ENCODE measurements around the gene MOV10L1. TPM values are rescaled to one million over a fixed set of nuclear protein-coding genes. Genes with fewer than 3 reads are reported as not detected.
A peak's percentile ranks its signal among the peaks of the same experiment; 100 is the strongest.

Gene MOV10L1
- total RNA-seq, 2 donors from 2014 or later, result 0.25 to 0.36 TPM

DNA sequence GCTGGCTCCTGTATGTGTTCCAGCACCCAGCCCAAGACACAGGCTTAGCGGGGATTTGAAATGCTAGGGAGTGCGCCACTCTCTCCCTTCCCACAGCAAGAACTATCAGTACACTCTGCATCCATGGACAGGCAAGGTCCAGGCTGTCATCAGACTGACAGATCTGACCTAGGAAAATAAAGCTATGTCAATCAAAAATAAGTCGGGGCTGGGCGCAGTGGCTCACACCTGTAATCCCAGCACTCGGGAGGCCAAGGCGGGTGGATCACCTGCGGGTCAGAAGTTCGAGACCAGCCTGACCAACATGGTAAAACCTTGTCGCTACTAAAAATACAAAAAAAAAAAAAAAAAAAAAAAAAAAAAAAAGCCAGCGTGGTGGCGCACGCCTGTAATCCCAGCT lies 1.7 kb upstream of the MOV10L1 start:
- Mint-ChIP-seq H3K4me3 (no peak overlapping the region), H3K27ac (no peak overlapping the region), H3K27me3 (ENCODE audit: low read depth) (peaks cover 18% of the 10 kb centered on the region), H3K9me3 (peaks cover 6 to 14% of the 10 kb centered on the region in 2 donors), H3K36me3 (ENCODE audit: insufficient read depth in 2 of 2) (peaks cover 11 to 15% of the 10 kb centered on the region in 2 donors), H3K4me1 (ENCODE audit: low read depth) (no peaks in the 10 kb centered on the region)
- ATAC-seq (replicated peaks in 1 of 2), result no peak
- no peak for DNase-seq

DNA sequence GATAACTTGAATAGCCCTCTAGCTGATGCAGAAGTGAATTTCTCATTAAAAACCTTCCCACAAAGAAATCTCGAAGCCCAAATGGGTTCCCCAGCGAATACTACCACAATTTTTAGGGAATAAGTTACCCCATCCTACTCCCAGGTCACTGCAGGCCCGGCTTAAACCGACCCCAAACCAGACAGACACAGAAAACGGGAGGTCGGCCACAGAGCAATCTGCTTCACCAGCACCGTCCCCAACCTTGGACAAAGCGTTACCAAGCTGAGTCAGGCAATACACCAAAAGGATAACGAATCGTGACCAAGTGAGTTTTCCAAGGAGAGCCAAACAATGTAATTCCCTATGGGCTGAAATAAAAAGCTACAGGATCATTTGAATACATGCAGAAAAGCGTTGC lies 575 bp upstream of the MOV10L1 start:
- H3K27ac Mint-ChIP-seq, result no peak overlapping the region
- ATAC-seq (replicated peaks in 1 of 2), result no peak
- no peak overlapping the region for H3K4me3 Mint-ChIP-seq
- peaks cover 6 to 14% of the 10 kb centered on the region in 2 donors for H3K9me3 Mint-ChIP-seq
- H3K27me3 Mint-ChIP-seq (ENCODE audit: low read depth), result peaks cover 18% of the 10 kb centered on the region
- H3K4me1 Mint-ChIP-seq (ENCODE audit: low read depth), result no peaks in the 10 kb centered on the region
- DNase-seq, result no peak
- peaks cover 11 to 15% of the 10 kb centered on the region in 2 donors for H3K36me3 Mint-ChIP-seq (ENCODE audit: insufficient read depth in 2 of 2)

DNA sequence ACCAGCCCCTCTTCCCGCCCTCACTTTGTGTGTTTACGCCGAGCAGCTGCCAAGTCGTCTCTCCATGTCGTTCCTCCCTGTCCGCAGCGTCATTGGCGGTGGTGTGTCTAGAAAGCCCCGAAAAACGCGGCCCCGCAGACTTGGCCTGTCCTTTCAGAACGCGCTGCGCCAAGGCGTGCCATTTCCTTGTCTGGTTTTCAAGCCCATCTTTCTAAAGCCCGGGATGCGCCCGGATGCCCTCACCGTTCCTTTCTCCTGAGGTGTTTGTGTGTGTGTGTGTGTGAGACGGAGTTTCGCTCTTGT lies 557 bp downstream of the MOV10L1 start:
- ATAC-seq (replicated peaks in 1 of 2), result no peak
- Mint-ChIP-seq H3K4me1 (ENCODE audit: low read depth) (no peaks in the 10 kb centered on the region), H3K27me3 (ENCODE audit: low read depth) (peaks cover 12% of the 10 kb centered on the region), H3K27ac (no peak overlapping the region), H3K9me3 (peaks cover 6 to 14% of the 10 kb centered on the region in 2 donors), H3K4me3 (no peak overlapping the region), H3K36me3 (ENCODE audit: insufficient read depth in 2 of 2) (peaks cover 11% of the 10 kb centered on the region in 2 donors)
- DNase-seq, result no peak

DNA sequence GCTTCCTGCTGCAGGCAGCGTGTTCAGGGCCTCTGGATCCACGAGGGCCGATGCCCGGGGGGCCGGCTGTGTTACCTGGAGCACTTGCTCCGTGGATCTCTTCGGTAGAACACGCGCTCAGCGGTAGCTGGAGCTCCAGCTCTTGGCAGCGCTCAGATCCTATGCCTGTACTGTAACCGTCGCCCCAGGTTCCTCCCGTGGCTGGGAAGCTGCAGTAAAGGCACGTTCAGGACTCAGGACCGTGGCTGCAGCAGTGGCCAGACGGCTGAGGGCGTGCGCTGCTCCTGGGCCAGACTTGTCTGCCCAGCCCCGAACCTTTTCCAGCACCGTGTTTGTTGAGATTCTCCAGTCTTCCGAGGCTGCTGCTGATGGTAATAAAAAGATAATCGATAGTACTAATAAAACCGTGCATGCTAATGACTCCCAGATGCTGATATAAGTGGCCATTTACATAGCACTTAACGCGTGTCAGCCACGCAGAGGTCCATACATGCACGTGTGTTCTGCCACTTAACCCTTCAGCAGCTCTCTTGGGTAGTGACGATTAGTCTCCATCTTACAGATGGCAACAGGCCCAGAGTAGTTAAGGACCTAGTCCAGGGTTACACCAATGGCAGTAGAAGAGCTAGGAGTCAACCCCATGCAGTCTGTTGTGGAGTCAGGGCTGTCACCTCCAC lies 1.4 kb downstream of the MOV10L1 start:
- H3K27ac Mint-ChIP-seq, result no peak overlapping the region
- H3K36me3 Mint-ChIP-seq (ENCODE audit: insufficient read depth in 2 of 2), result peaks cover 10 to 11% of the 10 kb centered on the region in 2 donors
- no peak for ATAC-seq (replicated peaks in 1 of 2)

DNA sequence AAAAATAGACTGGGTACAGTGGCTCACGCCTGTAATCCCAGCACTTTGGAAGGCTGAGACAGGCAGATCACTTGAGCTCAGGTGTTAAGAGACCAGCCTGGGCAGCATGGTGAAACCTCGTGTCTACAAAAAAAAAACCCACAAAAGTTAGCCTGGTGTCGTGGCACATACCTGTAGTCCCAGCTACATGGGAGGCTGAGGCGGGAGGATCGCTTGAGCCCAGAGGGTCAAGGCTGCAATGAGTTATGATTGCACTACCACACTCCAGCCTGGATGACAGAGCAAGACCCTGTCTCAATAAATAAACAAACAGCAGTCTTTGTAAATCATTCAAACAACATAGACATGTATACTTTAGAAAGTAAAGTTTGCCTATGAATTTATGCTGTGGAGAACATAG lies 2.5 kb downstream of the MOV10L1 start:
- H3K27ac Mint-ChIP-seq, result no peak overlapping the region

More for the DNA sequence above, 1.4 kb downstream of the MOV10L1 start:
- Mint-ChIP-seq H3K27me3 (ENCODE audit: low read depth) (peaks cover 12% of the 10 kb centered on the region), H3K9me3 (peaks cover 6 to 14% of the 10 kb centered on the region in 2 donors), H3K4me1 (ENCODE audit: low read depth) (no peaks in the 10 kb centered on the region), H3K4me3 (no peak overlapping the region)
- no peak for DNase-seq

DNA sequence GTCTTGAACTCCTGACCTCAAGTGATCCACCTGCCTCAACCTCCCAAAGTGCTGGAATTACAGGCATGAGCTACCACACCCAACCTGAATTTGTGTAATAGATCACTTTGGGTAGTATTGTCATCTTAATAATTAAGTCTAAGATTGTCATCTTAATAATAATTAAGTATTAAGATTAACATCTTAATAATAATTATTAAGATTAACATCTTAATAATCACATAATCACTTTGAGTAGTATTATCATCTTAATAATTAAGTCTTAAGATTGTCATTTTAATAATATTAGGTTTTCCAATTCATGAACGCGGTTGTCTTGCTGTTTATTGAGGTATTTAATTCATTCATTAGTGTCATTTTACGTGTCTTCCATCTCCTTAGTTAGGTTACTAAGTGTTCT lies 8.2 kb downstream of the MOV10L1 start:
- no peak overlapping the region for H3K4me3 Mint-ChIP-seq
- H3K27ac Mint-ChIP-seq, result no peak overlapping the region
- H3K4me1 Mint-ChIP-seq (ENCODE audit: low read depth), result peaks cover 6% of the 10 kb centered on the region
- DNase-seq, result no peak
- no peak for ATAC-seq (replicated peaks in 1 of 2)
- H3K36me3 Mint-ChIP-seq (ENCODE audit: insufficient read depth in 2 of 2), result no peaks in the 10 kb centered on the region
- H3K27me3 Mint-ChIP-seq (ENCODE audit: low read depth), result peaks cover 13% of the 10 kb centered on the region
- H3K9me3 Mint-ChIP-seq, result no peaks in the 10 kb centered on the region

More for the DNA sequence above, 2.5 kb downstream of the MOV10L1 start:
- no peak overlapping the region for H3K4me3 Mint-ChIP-seq
- ATAC-seq (replicated peaks in 1 of 2) (no peak), DNase-seq (no peak)
- H3K27me3 Mint-ChIP-seq (ENCODE audit: low read depth), result peaks cover 17% of the 10 kb centered on the region
- peaks cover 2 to 7% of the 10 kb centered on the region in 2 donors for H3K9me3 Mint-ChIP-seq
- no peaks in the 10 kb centered on the region for H3K4me1 Mint-ChIP-seq (ENCODE audit: low read depth)
- peaks cover 1 to 2% of the 10 kb centered on the region in 2 donors for H3K36me3 Mint-ChIP-seq (ENCODE audit: insufficient read depth in 2 of 2)

DNA sequence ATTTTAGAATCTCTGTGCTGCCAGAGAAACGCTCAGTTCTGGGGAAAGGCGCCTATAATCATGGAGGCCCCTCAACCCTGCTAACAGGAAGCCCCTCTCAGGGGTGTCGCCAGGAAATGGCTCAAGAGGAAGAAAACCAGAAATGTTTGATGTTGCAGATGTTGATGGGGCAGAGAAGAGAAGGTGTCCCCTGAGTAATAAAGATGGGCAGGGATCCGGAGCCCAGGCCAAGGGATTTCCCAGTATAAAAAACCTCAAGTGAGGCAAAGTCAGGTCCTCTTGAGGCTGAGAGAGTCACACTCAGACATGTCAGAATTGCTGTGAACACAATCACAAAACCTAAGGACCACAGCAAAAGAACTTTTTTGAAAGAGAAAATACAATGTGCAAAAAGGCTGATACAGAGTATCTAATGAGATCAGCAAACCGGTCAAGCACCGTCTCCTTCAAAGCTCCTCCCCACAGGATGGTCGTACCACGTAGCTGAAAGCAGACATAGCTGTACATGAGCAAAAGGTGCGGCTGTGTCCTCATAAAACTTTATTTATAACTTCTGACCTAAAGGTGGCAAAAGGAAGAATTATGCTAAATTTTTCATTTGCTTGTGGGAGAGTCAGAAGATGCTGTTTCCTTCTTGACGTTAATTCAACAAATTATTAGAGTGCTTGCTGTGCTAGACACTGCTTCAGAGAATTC lies 12.2 kb downstream of the MOV10L1 start:
- Mint-ChIP-seq H3K27me3 (ENCODE audit: low read depth) (peaks cover 12% of the 10 kb centered on the region), H3K9me3 (no peaks in the 10 kb centered on the region), H3K36me3 (ENCODE audit: insufficient read depth in 2 of 2) (no peaks in the 10 kb centered on the region), H3K27ac (no peak overlapping the region), H3K4me1 (ENCODE audit: low read depth) (peaks cover 20% of the 10 kb centered on the region), H3K4me3 (no peak overlapping the region)
- ATAC-seq (replicated peaks in 1 of 2), result no peak
- DNase-seq, result no peak

DNA sequence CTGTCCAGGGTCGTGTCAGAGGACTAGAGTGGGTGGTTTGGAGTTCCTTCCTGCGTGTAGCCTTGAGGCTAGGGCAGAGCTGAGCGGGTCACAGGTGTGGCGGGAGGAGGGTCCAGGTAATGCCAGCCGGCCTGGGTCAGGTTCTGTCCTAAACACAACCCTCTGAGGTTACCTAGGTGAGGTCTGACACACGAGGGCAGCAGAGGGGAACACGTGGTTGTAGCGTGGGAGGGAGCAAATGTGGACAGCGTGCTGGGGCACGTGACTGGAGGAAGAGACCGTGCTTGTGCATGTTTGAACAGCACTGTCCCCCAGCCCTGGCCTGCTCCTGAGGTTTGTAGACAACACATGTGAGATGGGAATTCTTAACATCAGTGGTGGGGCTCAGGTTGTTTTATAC lies 13.1 kb downstream of the MOV10L1 start:
- peak in 1 of 2 donors; percentile 50 for ATAC-seq (replicated peaks in 1 of 2)
- peaks cover 6% of the 10 kb centered on the region for H3K27me3 Mint-ChIP-seq (ENCODE audit: low read depth)
- no peaks in the 10 kb centered on the region for H3K9me3 Mint-ChIP-seq
- H3K4me1 Mint-ChIP-seq (ENCODE audit: low read depth), result peaks cover 20% of the 10 kb centered on the region
- no peak for DNase-seq
- no peaks in the 10 kb centered on the region for H3K36me3 Mint-ChIP-seq (ENCODE audit: insufficient read depth in 2 of 2)
- no peak overlapping the region for H3K27ac Mint-ChIP-seq
- H3K4me3 Mint-ChIP-seq, result no peak overlapping the region

DNA sequence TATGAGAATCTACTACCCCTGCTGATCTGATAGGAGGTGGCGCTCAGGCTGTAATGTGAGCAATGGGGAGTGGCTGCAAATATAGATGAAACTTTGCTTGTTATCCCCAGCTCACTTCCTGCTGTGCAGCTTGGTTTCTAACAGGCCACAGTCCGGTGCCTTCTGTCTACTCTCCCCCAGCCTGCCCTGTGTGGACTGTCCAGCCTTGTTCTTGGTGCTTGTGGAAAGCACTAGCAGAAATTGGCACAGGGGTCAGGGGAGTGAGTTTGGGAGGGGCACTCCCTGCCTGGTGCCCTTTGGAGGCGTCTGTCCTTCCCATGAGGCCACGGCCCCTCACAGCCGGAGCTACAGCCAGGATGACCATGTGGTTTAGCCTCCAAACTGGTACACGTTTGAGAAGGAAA lies 14.3 kb downstream of the MOV10L1 start:
- Mint-ChIP-seq H3K9me3 (no peaks in the 10 kb centered on the region), H3K36me3 (ENCODE audit: insufficient read depth in 2 of 2) (no peaks in the 10 kb centered on the region), H3K27ac (no peak overlapping the region), H3K4me3 (no peak overlapping the region), H3K27me3 (ENCODE audit: low read depth) (no peaks in the 10 kb centered on the region), H3K4me1 (ENCODE audit: low read depth) (peaks cover 20% of the 10 kb centered on the region)
- ATAC-seq (replicated peaks in 1 of 2) (no peak), DNase-seq (no peak)

DNA sequence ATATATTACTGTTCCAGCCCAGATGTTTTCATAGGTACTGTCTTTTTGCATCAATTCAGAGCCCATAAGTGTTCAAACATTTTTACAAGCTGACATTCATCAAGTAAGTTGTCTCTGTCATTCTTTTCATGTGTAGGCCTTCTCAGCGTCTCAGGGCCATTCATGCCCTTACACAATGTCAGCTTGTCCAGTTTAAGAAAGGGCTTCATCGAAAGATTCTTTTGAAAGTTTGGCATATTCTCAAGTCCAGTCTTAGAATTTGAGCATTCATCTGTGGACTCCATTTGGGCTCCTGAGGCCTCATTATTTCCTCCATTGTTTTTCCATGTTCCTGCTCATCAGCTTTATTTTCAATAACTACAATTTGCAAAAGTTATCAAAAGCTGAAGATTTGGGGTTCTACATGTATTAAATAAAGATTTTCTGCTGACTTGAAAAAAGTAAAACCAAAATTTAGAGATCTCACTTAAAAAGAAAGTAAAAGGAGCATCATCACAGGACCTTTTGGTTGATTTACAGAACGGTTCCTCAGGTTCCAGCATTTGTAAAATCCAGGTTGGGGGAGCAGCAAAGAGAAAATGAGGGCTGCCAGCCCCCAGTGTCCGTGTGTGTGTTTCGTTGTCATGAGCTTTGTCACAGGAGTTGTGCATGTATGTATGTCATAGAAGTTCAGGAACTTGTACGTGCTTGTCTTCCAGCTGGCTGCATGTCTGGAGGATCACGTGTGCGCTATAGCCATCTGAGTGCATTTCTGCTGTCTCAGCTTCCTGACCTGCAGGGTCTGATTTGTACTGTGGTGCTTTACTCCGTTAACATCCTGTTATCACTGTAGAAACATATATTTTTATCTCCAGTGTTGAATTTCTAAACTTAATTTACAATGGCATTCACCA lies 15.6 kb downstream of the MOV10L1 start:
- Mint-ChIP-seq H3K4me1 (ENCODE audit: low read depth) (peaks cover 20% of the 10 kb centered on the region), H3K27ac (peak overlapping the region; percentile 1), H3K36me3 (ENCODE audit: insufficient read depth in 2 of 2) (no peaks in the 10 kb centered on the region), H3K9me3 (no peaks in the 10 kb centered on the region), H3K4me3 (peak overlapping the region; percentile 59), H3K27me3 (ENCODE audit: low read depth) (no peaks in the 10 kb centered on the region)
- ATAC-seq (replicated peaks in 1 of 2), result peak; percentile 67 to 81
- DNase-seq, result peak; percentile 10 to 22

DNA sequence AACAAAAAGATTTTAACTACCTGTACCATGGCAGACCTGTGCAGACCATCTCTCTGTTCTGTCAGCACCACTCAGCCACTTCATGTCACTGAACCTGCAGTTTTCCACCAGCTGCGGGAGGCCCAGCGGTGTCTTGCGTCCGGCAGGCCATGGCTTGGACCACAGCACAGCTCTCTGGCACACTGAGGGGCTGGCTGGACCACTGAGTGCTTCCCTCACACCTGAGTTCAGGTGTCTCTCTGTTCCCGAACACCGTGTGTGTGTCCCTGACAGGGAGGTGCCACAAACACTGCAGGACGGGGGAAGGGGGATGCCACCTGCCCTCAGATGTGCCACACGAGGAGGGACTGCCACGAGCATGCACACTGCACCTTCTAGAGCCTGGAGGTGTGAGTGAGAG lies 17.7 kb downstream of the MOV10L1 start:
- Mint-ChIP-seq H3K27ac (no peak overlapping the region), H3K27me3 (ENCODE audit: low read depth) (peaks cover 2% of the 10 kb centered on the region), H3K9me3 (no peaks in the 10 kb centered on the region), H3K36me3 (ENCODE audit: insufficient read depth in 2 of 2) (no peaks in the 10 kb centered on the region), H3K4me3 (no peak overlapping the region), H3K4me1 (ENCODE audit: low read depth) (peaks cover 31% of the 10 kb centered on the region)
- ATAC-seq (replicated peaks in 1 of 2) (no peak), DNase-seq (no peak)

DNA sequence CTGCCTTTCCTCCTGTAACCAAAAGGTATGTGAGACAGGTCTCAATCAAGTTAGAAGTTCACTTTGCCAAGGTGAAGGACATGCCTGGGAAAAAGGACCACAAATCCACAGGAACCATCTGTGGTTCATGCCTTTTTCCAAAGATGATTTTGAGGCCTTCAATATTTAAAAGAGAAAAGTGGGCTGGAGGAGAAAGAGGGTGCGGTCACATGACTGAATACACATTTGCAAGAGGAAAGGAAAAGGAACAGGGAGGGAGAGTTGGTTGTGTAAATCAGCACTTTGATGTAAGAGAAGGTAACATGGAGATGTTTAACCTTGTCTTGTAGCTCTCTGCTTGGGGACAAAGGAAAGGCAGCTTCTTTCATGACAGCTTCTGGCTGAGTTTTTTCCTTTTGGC lies 21.2 kb downstream of the MOV10L1 start:
- Mint-ChIP-seq H3K9me3 (no peaks in the 10 kb centered on the region), H3K36me3 (ENCODE audit: insufficient read depth in 2 of 2) (no peaks in the 10 kb centered on the region), H3K27ac (no peak overlapping the region), H3K4me1 (ENCODE audit: low read depth) (peaks cover 23% of the 10 kb centered on the region), H3K27me3 (ENCODE audit: low read depth) (peaks cover 9% of the 10 kb centered on the region), H3K4me3 (peak overlapping the region in 1 of 2 donors; percentile 15)
- ATAC-seq (replicated peaks in 1 of 2) (no peak), DNase-seq (no peak)
